Tongue (tissue), 2 donors: ENCODE data around the gene FOXO4. TPM values are rescaled to one million over a fixed set of nuclear protein-coding genes. Genes with fewer than 3 reads are reported as not detected.

ENCODE experiments used
- DNase-seq: peaks from one replicate; pipeline ENCODE4 v3.0.0-alpha.2; 2015
- total RNA-seq: library from RNA; depleted of rRNA; stranded (reverse); fragments of >200 nt; gene quantifications from one replicate; pipeline ENCODE4 v1.2.3, GENCODE V29; 2014

The FOXO4 gene
- total RNA-seq, 1 donor from 2014 or later = 19.5 TPM

DNA sequence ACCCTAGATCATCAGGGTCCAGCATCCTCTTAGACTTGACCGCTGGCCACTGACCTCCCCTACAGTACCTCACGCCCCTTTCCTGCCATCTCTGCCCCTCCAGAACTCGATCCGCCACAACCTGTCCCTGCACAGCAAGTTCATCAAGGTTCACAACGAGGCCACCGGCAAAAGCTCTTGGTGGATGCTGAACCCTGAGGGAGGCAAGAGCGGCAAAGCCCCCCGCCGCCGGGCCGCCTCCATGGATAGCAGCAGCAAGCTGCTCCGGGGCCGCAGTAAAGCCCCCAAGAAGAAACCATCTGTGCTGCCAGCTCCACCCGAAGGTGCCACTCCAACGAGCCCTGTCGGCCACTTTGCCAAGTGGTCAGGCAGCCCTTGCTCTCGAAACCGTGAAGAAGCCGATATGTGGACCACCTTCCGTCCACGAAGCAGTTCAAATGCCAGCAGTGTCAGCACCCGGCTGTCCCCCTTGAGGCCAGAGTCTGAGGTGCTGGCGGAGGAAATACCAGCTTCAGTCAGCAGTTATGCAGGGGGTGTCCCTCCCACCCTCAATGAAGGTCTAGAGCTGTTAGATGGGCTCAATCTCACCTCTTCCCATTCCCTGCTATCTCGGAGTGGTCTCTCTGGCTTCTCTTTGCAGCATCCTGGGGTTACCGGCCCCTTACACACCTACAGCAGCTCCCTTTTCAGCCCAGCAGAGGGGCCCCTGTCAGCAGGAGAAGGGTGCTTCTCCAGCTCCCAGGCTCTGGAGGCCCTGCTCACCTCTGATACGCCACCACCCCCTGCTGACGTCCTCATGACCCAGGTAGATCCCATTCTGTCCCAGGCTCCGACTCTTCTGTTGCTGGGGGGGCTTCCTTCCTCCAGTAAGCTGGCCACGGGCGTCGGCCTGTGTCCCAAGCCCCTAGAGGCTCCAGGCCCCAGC lies 5.2 kb downstream of the FOXO4 start:
- DNase-seq = no peak

DNA sequence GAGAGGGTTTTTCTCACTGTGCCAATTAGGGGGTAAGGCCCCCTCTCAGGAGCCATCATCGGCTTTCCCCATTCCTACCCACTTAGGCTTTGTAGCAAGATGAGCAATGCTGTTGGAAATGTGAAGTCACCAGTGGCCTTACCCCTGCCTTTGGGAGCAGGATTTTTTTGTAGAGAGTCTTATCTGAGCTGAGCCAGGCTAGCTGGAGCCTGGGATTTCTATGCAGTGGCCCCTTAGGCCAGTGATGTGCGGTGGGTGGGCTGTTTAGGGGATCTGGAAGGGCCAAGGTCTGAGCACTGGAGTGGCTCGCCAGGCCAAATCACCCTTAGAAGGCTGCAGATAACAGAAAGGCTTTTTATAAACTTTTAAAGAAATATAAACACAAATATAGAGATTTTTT lies 6.6 kb downstream of the FOXO4 start:
- no peak for DNase-seq

DNA sequence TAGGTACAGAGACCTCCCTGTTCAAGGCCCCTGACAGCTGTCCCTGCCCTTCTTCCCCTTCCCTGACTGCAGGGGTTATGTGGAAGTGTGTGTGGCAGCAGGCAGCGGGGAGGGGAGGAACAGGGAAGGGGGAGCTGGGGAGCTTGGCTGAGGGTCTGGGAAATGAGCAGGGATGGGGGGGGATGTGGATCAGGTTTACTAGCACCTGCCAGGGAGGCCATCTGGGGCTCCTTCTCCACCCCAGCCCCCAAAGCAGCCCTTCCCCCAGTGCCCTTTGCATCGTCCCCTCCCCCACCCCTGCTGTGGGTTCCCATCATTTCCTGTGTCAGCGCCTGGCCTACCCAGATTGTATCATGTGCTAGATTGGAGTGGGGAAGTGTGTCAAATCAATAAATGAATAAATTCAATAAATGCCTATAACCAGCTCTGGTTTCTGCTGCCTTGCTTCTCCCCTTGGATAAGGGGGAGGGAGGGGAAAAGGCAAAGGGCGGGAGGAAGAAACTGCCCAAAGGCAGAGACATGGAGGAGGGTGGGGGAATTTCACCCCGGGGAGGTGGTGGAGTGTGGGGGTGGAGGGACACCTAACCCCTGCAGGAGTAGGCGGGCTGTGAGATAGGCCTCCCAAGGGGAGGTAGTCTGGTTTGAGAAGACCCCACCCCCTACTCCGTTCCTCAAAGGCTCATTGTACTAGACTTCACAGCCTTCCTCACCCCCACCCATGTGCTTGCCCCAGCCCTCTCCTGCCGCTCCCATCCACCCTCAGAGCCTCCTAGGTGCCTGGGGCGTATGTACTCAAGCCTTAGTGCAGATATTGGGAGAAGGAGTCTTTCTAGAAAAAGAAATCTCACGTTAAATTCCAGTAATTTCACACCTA lies 7.7 kb downstream of the FOXO4 start:
- peak; percentile 92 for DNase-seq

DNA sequence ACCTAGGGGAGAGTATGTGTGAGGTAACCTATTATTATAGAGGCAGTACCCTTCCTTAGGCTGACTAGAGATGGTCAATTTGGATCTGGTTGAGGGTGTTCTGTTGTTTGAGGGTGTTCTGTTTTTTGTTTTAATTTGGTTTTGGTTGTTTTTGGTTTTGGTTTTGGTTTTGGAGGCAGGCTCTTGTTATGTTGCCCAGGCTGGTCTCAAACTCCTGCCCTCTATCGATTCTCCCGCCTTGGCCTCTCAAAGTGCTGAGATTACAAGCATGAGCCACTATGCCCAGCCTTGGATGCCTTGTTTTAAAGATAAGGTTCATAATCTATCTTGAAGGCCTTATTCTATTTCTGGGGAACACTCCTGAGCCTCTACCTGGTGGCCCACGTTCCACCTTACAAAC lies 10.0 kb downstream of the FOXO4 start:
- DNase-seq = no peak

DNA sequence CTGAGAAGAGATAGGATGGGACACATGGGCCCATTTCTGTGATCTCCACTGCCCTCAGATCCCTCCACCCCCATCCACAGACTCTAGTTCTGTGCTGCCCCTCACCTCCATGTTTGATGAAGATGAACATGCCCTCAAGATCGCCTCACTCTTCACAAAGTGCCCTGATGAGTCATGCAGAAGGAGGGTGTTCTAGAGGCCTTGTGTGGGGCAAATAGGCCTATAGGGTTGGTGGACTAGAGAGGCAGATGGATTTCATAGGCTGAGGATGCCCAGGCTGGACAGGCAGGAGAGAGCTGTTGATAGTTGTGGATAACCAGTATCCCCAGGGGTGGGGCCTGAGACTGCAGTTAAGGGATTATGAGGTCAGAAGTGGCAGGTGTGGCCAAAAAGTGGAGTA lies 10.8 kb downstream of the FOXO4 start, which contains the start of gene CXorf65:
CXorf65 (minus strand) TSS at position 314 of the 400 bp plus-strand sequence; CDS start at position 130, 184 bp downstream.
- no peak for DNase-seq

DNA sequence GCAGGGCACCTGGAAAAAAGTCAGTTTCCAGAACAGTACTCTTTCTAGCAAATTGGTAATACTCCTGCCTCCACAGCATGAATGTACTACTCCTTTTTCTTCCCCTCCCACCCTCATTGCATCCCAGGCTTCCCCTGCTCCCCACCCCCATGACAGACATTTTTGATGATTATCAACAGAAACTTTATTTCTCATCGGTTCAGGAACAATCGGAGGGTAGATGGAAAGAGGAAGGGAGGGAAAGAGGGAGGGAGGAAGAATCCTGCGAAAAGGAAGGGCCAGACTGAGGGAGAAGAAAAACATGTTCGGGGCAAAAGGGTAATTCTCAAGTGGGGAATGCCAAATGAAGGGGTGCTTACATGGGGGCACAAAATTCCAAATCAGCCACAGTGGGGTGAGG lies 11.6 kb downstream of the FOXO4 start:
- DNase-seq = no peak

DNA sequence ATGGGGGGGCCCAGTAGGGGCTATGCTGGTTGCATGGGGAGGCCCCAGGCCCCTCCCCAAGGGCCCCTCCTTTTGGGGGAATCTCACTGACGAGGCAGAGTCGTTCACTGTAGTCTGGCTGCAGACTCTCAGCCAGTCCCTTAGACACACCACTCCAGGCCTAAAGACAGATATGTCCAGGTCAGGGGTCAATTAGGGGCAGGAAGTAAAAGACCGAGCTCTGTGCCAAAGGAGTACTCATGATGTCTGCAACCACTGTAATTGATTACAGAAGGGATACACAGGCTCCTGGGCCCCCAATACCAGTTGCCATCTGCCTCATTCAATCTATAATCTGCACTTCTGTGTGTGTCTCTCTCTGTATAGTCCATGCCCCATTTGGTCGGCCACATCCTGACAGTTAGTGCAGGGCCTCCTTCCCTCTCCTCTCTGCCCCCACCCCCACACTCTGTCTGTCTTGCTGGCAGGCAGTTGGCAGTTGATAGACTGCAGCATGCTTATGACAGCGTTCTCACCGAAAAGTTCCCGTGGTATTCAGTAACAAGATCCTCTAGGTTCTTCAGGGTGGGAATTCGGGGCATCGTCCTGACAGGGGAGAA lies 12.2 kb downstream of the FOXO4 start:
- DNase-seq = peak; percentile 38

DNA sequence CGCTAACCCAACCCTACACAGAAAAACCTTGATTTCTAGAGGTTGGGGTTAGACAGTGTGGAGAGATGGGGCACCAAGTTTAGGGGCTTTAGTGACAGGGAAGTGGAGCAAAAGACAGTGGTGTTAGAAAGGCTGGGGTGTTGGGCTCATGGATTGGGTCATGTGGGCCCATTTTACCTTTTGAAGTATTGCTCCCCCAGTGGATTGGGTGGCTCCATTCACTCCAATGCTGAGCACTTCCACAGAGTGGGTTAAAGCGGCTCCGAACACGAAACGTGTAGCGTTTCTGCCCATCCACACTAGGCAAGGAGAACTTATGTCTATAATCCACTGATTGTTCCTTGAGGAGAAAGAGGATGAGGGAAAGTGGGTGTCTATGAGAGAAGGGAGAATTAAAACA lies 13.4 kb downstream of the FOXO4 start:
- DNase-seq = no peak

DNA sequence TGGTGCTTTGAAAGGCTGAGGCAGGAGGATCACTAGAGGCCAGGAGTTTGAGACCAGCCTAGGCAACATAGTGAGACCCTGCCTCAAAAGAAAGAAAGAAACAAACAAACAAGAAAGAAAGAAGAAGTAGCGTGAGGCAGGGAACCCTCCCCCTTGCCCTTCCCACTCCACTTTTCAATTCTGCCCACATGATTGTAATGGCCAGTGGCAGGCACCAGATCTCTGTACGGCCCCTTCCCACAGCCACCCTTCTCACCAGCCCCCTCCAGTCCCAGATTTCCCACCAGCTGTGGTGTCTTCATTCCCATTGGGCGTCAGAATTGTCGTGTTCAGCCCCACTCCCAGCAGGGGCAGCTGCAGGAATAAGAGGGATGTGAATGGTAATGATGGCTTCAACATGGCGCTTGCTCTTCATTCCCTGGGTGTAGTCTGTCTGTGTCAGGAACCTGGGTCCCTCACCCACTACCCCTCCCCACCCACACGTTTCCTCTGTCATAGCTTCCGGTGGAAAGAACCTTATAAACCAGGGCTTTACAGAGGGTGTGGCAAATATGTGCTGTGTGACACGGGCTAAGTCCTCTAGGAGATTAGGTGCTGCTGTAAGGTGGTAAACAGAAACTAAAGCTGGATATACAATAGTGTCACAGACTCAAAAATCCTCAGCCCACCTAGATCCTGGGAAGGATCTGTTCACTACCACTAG lies 15.6 kb downstream of the FOXO4 start, which contains the start of gene IL2RG:
IL2RG (minus strand) TSS at position 437 of the 703 bp plus-strand sequence; CDS start at position 399, 38 bp downstream.
- peak; percentile 39 for DNase-seq

DNA sequence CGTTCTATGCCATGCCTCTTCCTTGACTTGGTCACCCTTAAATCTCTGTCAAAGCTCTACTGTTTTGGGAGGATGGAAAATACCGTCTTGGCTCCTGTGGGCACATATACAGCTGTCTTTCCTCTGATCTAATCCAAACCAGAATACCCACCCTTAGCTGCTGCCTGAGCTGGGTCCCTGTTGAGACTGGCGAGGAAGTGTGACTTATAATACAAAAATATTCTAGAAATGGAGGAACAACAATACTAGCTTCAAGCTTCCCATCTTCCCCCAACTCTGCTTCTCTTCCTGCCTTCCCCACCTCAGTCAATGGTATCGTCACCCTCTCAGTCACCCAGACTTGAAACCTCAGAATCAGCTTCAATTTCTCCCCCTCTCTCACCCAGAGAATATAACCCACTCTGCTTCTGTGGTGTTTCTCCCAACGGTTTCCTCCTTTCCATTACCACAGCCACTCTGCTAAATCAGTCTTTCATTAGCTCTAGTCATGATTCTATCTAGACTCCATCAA lies 16.3 kb downstream of the FOXO4 start:
- DNase-seq = peak; percentile 26

DNA sequence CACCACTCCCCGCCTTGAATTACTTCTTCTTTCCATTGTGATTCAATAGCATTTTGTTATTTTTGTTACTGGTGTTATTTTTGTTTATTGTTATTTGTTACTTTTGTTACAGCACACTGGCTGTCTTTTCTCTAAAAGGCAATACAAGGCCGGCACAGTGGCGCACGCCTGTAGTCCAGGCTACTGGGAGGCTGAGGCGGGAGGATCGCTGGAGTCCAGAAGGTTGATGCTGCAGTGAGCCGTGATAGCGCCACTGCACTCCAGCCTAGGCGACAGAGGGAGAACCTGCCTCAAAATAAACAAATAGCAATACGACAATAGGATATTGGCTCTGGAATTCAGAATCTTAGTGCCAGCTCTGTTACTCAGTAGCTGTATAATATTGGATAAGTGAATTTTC lies 21.7 kb downstream of the FOXO4 start:
- no peak for DNase-seq

DNA sequence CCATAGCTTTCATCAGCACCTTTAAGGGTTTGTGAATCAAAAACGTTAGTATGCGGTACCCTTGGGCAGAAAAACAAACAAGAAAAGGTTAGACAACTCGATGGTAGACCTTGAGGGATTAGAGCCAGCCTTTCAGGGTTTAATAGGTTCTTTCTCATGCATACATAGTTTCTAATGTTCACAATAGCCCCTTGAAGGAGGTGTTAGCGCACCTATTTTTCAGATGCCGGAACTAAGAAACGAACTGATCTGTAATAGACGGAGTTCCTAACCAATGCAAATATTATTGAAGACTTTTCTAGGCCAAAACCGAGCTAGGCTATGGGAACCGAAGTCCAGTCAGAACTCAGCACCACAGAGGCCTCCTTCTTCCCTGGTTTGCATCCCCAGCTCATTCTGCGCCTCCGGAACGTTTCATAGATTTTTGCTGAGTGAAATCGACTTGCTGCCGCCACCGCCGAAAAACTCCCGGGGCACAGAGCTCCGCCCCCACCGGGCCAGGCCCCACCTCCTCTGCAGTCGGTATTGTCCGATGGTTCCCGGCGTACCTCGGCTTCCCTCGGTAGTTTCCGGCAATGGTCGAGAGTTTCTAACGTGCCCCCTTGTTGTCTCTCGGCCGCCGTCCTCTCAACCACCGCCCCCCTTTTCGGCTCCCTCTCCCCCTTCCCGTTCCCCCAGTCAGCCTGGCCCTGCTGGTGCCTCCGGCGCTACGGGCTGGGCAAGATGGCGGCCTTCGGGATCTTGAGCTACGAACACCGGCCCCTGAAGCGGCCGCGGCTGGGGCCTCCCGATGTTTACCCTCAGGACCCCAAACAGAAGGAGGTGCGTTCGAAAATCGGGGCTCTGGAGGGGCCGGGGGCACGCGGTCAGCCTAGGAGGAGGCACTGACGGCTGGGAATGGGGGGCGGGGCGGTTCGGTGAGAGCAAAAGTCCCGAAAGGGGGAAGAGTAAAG lies 22.7 kb downstream of the FOXO4 start, which contains the start of gene MED12:
MED12 (plus strand) TSS at position 565 of the 953 bp plus-strand sequence; CDS start at position 724, 159 bp downstream.
- peak; percentile 94 for DNase-seq

DNA sequence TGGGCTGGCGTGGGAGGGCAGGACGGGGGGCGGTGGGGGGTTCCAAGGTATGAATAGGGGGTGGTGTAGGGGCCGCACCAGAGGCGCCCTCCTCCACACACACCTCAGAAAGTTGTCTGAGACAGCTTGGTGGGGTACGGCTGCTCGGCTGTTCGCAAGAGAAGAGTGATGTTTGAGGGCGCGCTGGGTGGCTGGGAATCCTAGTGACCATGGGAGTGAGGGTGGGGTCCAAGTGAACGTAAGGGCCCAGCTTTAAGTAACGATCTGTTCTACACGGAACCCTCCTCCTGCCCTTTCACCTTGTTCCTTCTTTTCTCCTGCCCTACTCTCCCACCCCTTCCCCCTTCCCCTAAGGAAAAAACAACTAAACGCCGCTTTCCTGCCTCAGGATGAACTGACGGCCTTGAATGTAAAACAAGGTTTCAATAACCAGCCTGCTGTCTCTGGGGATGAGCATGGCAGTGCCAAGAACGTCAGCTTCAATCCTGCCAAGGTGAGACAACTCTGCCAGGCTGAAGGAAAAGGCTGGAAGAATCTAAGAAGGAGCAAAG lies 23.4 kb downstream of the FOXO4 start:
- no peak for DNase-seq

DNA sequence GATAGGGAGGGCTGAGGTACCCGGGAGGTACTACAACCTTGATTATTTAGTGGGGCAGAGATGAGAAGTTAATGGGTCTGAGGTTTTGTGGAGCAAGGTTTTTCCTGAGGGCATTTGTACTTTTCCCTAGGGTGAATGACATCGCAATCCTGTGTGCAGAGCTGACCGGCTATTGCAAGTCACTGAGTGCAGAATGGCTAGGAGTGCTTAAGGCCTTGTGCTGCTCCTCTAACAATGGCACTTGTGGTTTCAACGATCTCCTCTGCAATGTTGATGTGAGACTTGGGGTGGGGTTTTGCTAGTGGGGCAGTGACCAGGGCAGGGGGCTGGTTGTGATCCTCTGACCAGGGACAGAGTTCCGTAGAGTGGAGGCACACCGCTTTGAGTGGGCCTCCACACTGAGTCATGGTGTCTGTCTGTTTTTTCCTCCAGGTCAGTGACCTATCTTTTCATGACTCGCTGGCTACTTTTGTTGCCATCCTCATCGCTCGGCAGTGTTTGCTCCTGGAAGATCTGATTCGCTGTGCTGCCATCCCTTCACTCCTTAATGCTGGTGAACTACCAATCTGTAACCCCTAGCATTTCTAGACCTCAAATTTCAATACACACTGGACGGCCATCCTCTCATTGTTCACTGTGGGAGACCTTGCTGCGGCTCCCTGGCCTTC lies 32.6 kb downstream of the FOXO4 start:
- no peak for DNase-seq

DNA sequence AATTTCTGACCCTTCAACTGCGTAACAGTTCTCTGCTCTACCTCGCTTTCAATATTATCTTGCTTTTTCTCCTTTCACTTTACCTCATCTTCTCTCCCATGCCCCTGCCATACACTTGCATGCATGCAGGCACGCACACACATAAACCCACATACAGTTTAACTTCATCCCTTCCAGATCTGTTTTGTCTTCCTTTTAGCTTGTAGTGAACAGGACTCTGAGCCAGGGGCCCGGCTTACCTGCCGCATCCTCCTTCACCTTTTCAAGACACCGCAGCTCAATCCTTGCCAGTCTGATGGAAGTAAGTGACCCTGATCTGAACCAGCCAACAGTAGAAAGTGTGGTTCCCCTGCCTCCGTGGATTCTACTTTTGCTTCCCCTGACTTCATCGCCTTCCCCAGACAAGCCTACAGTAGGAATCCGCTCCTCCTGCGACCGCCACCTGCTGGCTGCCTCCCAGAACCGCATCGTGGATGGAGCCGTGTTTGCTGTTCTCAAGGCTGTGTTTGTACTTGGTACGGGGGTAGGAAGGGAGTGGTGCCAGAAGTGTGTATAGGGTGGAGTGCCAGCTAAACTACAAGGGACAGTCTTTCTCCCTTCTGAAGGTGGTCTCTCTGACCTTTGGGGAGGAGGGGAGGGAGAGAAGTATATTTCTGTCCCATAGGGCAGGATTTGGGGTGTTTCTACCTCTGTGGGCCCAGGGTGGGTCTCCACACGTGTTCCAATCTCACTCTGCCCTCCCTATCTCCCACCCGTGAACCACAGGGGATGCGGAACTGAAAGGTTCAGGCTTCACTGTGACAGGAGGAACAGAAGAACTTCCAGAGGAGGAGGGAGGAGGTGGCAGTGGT lies 33.5 kb downstream of the FOXO4 start:
- peak; percentile 84 for DNase-seq

DNA sequence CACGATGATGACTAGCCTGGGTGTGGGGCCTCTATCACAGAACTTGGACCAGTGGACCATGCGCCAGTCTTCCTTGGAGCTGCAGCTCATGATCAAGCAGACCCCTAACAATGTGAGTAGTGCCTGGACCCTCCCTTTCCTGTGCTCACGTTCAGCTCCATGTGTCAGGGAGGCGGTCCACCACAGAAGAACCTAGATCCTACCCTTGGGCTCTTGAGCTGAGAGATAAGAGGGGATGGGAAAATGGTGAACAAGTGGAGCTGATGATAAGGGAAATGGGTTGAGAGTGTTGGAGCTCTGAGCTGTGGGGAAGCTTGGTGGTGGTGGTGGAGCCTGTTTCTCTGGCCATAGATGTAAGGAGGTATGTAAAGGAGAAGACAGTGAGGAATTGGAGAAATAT lies 35.9 kb downstream of the FOXO4 start:
- no peak for DNase-seq

DNA sequence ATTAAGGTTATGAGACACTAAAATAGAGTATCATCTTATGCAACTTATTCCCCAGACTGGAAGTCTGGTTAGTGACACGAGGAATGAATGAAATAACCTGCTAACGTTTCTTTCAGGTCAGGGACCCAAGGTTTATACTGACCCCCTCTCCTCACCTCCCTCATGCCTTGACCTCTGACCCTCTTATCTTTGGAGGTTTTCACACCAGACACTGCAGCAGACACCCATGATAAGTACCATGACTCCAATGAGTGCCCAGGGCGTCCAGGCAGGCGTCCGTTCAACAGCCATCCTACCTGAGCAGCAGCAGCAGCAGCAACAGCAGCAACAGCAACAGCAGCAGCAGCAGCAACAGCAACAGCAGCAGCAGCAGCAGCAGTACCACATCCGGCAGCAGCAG lies 44.8 kb downstream of the FOXO4 start:
- no peak for DNase-seq

DNA sequence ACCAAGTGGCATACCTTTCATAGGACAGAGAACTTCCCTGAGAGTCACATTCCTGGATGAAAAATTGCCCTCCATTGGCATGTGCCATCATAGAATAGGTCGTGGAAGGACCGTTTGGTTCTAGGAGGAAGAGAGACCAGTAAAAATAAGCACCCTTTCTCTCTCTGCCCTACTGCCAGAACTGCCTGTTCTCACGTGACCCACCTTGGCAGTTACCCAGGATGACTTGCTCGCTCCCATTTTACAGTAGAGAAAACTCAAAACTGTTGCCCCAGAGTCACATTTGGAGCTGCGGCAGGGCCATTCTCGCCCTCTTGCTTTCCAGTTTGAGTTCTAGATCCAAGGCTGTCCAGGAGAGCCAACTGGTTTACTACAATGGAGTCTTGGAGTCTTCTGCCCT lies 47.9 kb downstream of the FOXO4 start:
- no peak for DNase-seq
